ENCODE measurements around the gene STT3B. TPM values are rescaled to one million over a fixed set of nuclear protein-coding genes. Genes with fewer than 3 reads are reported as not detected.

Gene STT3B
- total RNA-seq, 1 experiment from 2014 or later: 149 TPM

DNA sequence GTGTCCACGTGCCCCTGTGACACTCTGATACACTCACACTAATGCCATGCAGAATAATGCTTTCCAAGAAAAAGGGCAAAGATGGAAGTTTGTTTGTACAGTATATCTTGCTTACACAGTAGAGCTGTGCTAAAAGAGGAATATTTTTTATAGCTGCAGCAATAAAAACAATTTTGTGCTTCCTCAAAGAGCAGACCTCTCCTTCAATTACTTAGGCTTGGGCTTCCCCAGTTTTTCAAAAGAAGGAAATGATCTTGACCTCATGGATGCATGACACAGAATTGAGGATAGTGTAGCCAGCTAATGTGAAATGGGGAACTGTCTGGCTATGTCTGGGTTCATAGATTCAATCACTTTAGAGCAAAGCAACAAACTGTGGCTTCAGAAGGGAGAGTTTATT is 137.4 kb downstream of the STT3B start:
- Histone ChIP-seq H3K4me1 (ENCODE audit: insufficient read depth, low read length) (no peaks in the 10 kb centered on the region), H3F3A (ENCODE audit: low read length, unreplicated experiment) (no peaks in the 10 kb centered on the region), H3K79me2 (ENCODE audit: low read length) (no peaks in the 10 kb centered on the region), H4K20me1 (ENCODE audit: low read length) (no peaks in the 10 kb centered on the region), H3K9me2 (replicated peaks; ENCODE audit: low read length) (no peaks in the 10 kb centered on the region), H3K4me3 (ENCODE audit: low read length) (no peak overlapping the region), H3K27me3 (ENCODE audit: low read length) (no peaks in the 10 kb centered on the region), H3K9me3 (ENCODE audit: low read length) (no peaks in the 10 kb centered on the region), H3K9ac (ENCODE audit: low read length) (no peak overlapping the region), H2AFZ (ENCODE audit: low read length) (no peak overlapping the region), H3K27ac (ENCODE audit: low read length) (no peak overlapping the region), H3K36me3 (ENCODE audit: low read depth, low read length) (no peaks in the 10 kb centered on the region), H3K4me2 (ENCODE audit: low read length) (no peak overlapping the region)
- POLR2A ChIA-PET (ENCODE audit: unreplicated experiment): no interaction called here
- no peak for ATAC-seq
- CTCF ChIA-PET: no interaction called here
- no peak for DNase-seq
- BruUV-seq (replicated peaks): no TSS peak
- no peak for TF ChIP-seq EZH2phosphoT487 (IDR thresholded peaks at IDR 0.05; ENCODE audit: borderline replicate concordance, low read length)
- no peak for TF ChIP-seq EZH2 (IDR thresholded peaks at IDR 0.05; ENCODE audit: low read length, unreplicated experiment)
- TF ChIP-seq, protein P1, sequence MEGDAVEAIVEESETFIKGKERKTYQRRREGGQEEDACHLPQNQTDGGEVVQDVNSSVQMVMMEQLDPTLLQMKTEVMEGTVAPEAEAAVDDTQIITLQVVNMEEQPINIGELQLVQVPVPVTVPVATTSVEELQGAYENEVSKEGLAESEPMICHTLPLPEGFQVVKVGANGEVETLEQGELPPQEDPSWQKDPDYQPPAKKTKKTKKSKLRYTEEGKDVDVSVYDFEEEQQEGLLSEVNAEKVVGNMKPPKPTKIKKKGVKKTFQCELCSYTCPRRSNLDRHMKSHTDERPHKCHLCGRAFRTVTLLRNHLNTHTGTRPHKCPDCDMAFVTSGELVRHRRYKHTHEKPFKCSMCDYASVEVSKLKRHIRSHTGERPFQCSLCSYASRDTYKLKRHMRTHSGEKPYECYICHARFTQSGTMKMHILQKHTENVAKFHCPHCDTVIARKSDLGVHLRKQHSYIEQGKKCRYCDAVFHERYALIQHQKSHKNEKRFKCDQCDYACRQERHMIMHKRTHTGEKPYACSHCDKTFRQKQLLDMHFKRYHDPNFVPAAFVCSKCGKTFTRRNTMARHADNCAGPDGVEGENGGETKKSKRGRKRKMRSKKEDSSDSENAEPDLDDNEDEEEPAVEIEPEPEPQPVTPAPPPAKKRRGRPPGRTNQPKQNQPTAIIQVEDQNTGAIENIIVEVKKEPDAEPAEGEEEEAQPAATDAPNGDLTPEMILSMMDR (conservative IDR thresholded peaks at IDR 0.05; ENCODE audit: low read depth, low read length): no peak
- intact Hi-C loops (cut with micrococcal nuclease): no loop called here

DNA sequence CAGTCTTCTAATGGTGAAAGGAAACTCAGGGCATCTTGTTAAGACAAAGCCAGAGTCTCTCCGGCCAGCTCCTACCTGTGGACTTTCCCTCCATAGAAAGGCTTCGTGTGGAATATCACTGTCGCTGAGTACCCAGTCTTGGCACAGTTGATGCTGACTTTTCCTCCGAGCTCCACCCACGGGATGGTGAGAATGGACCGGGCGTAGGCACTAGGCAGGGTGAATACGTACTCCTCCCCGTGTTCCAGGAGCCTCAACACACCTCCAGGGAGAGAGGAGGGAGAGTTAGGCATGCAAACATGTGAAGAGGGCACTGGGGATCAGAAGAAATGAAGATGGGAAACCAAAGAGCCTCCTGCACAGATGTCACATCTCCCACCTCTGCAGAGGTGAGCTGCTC is 138.0 kb downstream of the STT3B start:
- TF ChIP-seq, protein P1 (conservative IDR thresholded peaks at IDR 0.05; ENCODE audit: low read depth, low read length): no peak
- TF ChIP-seq EZH2phosphoT487 (IDR thresholded peaks at IDR 0.05; ENCODE audit: borderline replicate concordance, low read length) (no peak), EZH2 (IDR thresholded peaks at IDR 0.05; ENCODE audit: low read length, unreplicated experiment) (no peak)
- Histone ChIP-seq H3K4me1 (ENCODE audit: insufficient read depth, low read length) (no peaks in the 10 kb centered on the region), H4K20me1 (ENCODE audit: low read length) (no peaks in the 10 kb centered on the region), H3K27me3 (ENCODE audit: low read length) (no peaks in the 10 kb centered on the region), H2AFZ (ENCODE audit: low read length) (no peak overlapping the region), H3K79me2 (ENCODE audit: low read length) (no peaks in the 10 kb centered on the region), H3K27ac (ENCODE audit: low read length) (no peak overlapping the region), H3K9me2 (replicated peaks; ENCODE audit: low read length) (no peaks in the 10 kb centered on the region), H3K36me3 (ENCODE audit: low read depth, low read length) (no peaks in the 10 kb centered on the region), H3K4me3 (ENCODE audit: low read length) (no peak overlapping the region), H3K9ac (ENCODE audit: low read length) (no peak overlapping the region), H3K9me3 (ENCODE audit: low read length) (no peaks in the 10 kb centered on the region), H3K4me2 (ENCODE audit: low read length) (no peak overlapping the region), H3F3A (ENCODE audit: low read length, unreplicated experiment) (no peaks in the 10 kb centered on the region)
- ATAC-seq (no peak), DNase-seq (no peak)
- intact Hi-C loops (cut with micrococcal nuclease): no loop called here
- BruUV-seq (replicated peaks): no TSS peak
- ChIA-PET CTCF (no interaction called here), POLR2A (ENCODE audit: unreplicated experiment) (no interaction called here)

DNA sequence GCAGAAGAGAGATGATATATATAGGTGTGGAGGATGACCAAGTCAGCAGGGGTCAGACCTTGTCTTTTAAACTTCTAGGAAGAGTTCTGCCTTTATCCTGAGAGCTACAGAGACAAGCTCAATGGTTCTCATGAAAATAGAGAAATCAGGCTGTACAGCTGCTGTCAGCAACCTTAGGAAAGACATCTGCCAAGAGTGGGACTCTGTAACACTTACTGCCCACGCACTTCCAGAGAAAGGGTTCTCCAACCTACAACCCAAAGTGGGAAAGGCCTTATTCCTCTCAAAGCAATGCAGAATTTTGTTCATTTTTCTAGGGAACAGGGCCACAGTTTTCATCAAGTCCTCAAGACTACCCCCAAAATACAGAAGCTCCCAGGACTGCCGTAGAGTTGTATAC is 138.7 kb downstream of the STT3B start:
- Histone ChIP-seq H3K4me1 (ENCODE audit: insufficient read depth, low read length) (no peaks in the 10 kb centered on the region), H3K9ac (ENCODE audit: low read length) (no peak overlapping the region), H3K36me3 (ENCODE audit: low read depth, low read length) (no peaks in the 10 kb centered on the region), H3F3A (ENCODE audit: low read length, unreplicated experiment) (no peaks in the 10 kb centered on the region), H3K4me2 (ENCODE audit: low read length) (no peak overlapping the region), H3K27me3 (ENCODE audit: low read length) (no peaks in the 10 kb centered on the region), H4K20me1 (ENCODE audit: low read length) (no peaks in the 10 kb centered on the region), H3K4me3 (ENCODE audit: low read length) (no peak overlapping the region), H3K9me2 (replicated peaks; ENCODE audit: low read length) (no peaks in the 10 kb centered on the region), H3K27ac (ENCODE audit: low read length) (no peak overlapping the region), H3K79me2 (ENCODE audit: low read length) (no peaks in the 10 kb centered on the region), H2AFZ (ENCODE audit: low read length) (no peak overlapping the region), H3K9me3 (ENCODE audit: low read length) (no peaks in the 10 kb centered on the region)
- CTCF ChIA-PET: no interaction called here
- no TSS peak for BruUV-seq (replicated peaks)
- no peak for DNase-seq
- intact Hi-C loops (cut with micrococcal nuclease): no loop called here
- POLR2A ChIA-PET (ENCODE audit: unreplicated experiment): no interaction called here
- TF ChIP-seq EZH2phosphoT487 (IDR thresholded peaks at IDR 0.05; ENCODE audit: borderline replicate concordance, low read length): no peak
- TF ChIP-seq EZH2 (IDR thresholded peaks at IDR 0.05; ENCODE audit: low read length, unreplicated experiment): no peak
- TF ChIP-seq, protein P1 (conservative IDR thresholded peaks at IDR 0.05; ENCODE audit: low read depth, low read length): no peak
- no peak for ATAC-seq
